ENCODE data around the gene SLCO2B1.

SLCO2B1 gene

GRCh38 chr11:75197512-75198277, 46.8 kb downstream of the SLCO2B1 start:
- ATAC-seq: no peak
- TF ChIP-seq ZFP3 (CRISPR knock-in tag; IDR thresholded peaks at IDR 0.05) (no peak), RARB (CRISPR knock-in tag; IDR thresholded peaks at IDR 0.05) (no peak), CREB5 (CRISPR knock-in tag; IDR thresholded peaks at IDR 0.05; ENCODE audit: low read depth) (no peak), OSR1 (CRISPR knock-in tag; IDR thresholded peaks at IDR 0.05) (no peak), PATZ1 (CRISPR knock-in tag; IDR thresholded peaks at IDR 0.05; ENCODE audit: borderline replicate concordance) (no peak), PPARA (CRISPR knock-in tag; IDR thresholded peaks at IDR 0.05; ENCODE audit: borderline replicate concordance) (no peak), ZFP30 (CRISPR knock-in tag; IDR thresholded peaks at IDR 0.05) (no peak), ZNF8 (CRISPR knock-in tag; IDR thresholded peaks at IDR 0.05) (no peak), ZNF70 (CRISPR knock-in tag; IDR thresholded peaks at IDR 0.05) (no peak), ZC3H10 (CRISPR knock-in tag; IDR thresholded peaks at IDR 0.05) (no peak), GLIS3 (CRISPR knock-in tag; IDR thresholded peaks at IDR 0.05) (no peak)

- no peak for ATAC-seq
- no peak for TF ChIP-seq PPARA (CRISPR knock-in tag; IDR thresholded peaks at IDR 0.05; ENCODE audit: borderline replicate concordance)
- TF ChIP-seq ZFP30 (CRISPR knock-in tag; IDR thresholded peaks at IDR 0.05): no peak
- no peak for TF ChIP-seq ZFP3 (CRISPR knock-in tag; IDR thresholded peaks at IDR 0.05)
- TF ChIP-seq RARB (CRISPR knock-in tag; IDR thresholded peaks at IDR 0.05): no peak
- no peak for TF ChIP-seq BACH2 (CRISPR knock-in tag; IDR thresholded peaks at IDR 0.05; ENCODE audit: borderline replicate concordance)
- TF ChIP-seq PATZ1 (CRISPR knock-in tag; IDR thresholded peaks at IDR 0.05; ENCODE audit: borderline replicate concordance): no peak
- no peak for TF ChIP-seq CSRNP3 (CRISPR knock-in tag; IDR thresholded peaks at IDR 0.05)
- no peak for TF ChIP-seq POU6F1 (CRISPR knock-in tag; IDR thresholded peaks at IDR 0.05; ENCODE audit: borderline replicate concordance, low read depth)
- TF ChIP-seq ZNF8 (CRISPR knock-in tag; IDR thresholded peaks at IDR 0.05): no peak
- TF ChIP-seq TOX (CRISPR knock-in tag; IDR thresholded peaks at IDR 0.05; ENCODE audit: borderline replicate concordance): no peak
- no peak for TF ChIP-seq ARNTL (CRISPR knock-in tag; IDR thresholded peaks at IDR 0.05; ENCODE audit: borderline replicate concordance, low read depth)
- TF ChIP-seq CREB5 (CRISPR knock-in tag; IDR thresholded peaks at IDR 0.05; ENCODE audit: low read depth): no peak
Observed at GRCh38 chr11:75198278-75198973, 47.5 kb downstream of the SLCO2B1 start.

GRCh38 chr11:75199412-75199955, 48.6 kb downstream of the SLCO2B1 start:
- ATAC-seq: no peak
- TF ChIP-seq ISL1 (CRISPR knock-in tag; IDR thresholded peaks at IDR 0.05) (no peak), ZFP30 (CRISPR knock-in tag; IDR thresholded peaks at IDR 0.05) (no peak), SNAI2 (CRISPR knock-in tag; IDR thresholded peaks at IDR 0.05) (no peak), TSHZ2 (CRISPR knock-in tag; IDR thresholded peaks at IDR 0.05) (no peak), GLIS3 (CRISPR knock-in tag; IDR thresholded peaks at IDR 0.05) (no peak)

All from SK-N-SH treated with all-trans-retinoic acid at 6 μM for 48 hours (cell line).